ENCODE results near the gene IRAK2. TPM values are rescaled to one million over a fixed set of nuclear protein-coding genes. Genes with fewer than 3 reads are reported as not detected.
"Not testable (repeated sequence)": the region's sequence is repeated elsewhere in the genome, so short reads cannot be mapped to it uniquely, and the experiment has no call there.

Gene IRAK2
- total RNA-seq, 1 experiment from 2014 or later: 5.5 TPM

DNA sequence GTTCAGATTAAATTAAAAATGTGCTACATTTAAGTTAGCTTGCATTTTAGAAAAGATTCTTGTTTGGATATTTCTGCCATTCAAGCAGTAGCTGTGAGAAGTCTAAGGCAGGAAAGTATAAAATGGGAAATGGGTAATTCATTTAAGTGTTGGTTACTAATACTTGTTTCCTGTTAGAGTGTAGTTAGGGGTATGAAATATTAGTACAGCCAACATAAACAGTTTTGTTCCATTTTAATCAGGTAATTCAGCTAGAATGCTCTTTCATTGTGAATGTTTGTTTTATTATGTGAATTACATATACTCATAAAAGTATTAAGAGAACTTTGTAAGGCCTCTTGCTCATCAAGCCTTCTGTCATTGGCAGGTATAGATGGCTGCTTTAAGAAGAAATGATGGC is 103.4 kb downstream of the IRAK2 start:
- H3K36me3 ChIP-seq (ENCODE audit: low read depth, low read length): peaks cover 50% of the 10 kb centered on the region

GRCh38 chr3:10268930-10269329 is 104.2 kb downstream of the IRAK2 start:
- no peak overlapping the region for H3K9ac ChIP-seq (ENCODE audit: low read length)
- peaks cover 23% of the 10 kb centered on the region; the same call in 1 of the 2 replicates for H4K20me1 ChIP-seq (ENCODE audit: low read length)
- TF ChIP-seq EZH2phosphoT487 (IDR thresholded peaks at IDR 0.05; ENCODE audit: borderline replicate concordance, low read length): no peak
- TF ChIP-seq, protein P1, sequence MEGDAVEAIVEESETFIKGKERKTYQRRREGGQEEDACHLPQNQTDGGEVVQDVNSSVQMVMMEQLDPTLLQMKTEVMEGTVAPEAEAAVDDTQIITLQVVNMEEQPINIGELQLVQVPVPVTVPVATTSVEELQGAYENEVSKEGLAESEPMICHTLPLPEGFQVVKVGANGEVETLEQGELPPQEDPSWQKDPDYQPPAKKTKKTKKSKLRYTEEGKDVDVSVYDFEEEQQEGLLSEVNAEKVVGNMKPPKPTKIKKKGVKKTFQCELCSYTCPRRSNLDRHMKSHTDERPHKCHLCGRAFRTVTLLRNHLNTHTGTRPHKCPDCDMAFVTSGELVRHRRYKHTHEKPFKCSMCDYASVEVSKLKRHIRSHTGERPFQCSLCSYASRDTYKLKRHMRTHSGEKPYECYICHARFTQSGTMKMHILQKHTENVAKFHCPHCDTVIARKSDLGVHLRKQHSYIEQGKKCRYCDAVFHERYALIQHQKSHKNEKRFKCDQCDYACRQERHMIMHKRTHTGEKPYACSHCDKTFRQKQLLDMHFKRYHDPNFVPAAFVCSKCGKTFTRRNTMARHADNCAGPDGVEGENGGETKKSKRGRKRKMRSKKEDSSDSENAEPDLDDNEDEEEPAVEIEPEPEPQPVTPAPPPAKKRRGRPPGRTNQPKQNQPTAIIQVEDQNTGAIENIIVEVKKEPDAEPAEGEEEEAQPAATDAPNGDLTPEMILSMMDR (conservative IDR thresholded peaks at IDR 0.05; ENCODE audit: low read depth, low read length): no peak
- no peak for TF ChIP-seq EZH2 (IDR thresholded peaks at IDR 0.05; ENCODE audit: low read length, unreplicated experiment)
- DNase-seq (no peak), ATAC-seq (no peak)
- no peaks in the 10 kb centered on the region for H3K9me2 ChIP-seq (replicated peaks; ENCODE audit: low read length)
- H3K4me1 ChIP-seq (ENCODE audit: insufficient read depth, low read length): no peaks in the 10 kb centered on the region
- peaks cover 95% of the 10 kb centered on the region for H3K79me2 ChIP-seq (ENCODE audit: low read length)
- H3K9me3 ChIP-seq (ENCODE audit: low read length): no peaks in the 10 kb centered on the region
- H3K27ac ChIP-seq (ENCODE audit: low read length): no peak overlapping the region
- H3K36me3 ChIP-seq (ENCODE audit: low read depth, low read length): peaks cover 45% of the 10 kb centered on the region
- no peaks in the 10 kb centered on the region for H3F3A ChIP-seq (ENCODE audit: low read length, unreplicated experiment)
- no peak overlapping the region for H3K4me3 ChIP-seq (ENCODE audit: low read length)
- ChIA-PET POLR2A (ENCODE audit: unreplicated experiment) (no interaction called here), CTCF (no interaction called here)
- intact Hi-C loops (cut with micrococcal nuclease): no loop called here
- BruUV-seq (replicated peaks): no TSS peak
- no peak overlapping the region for H3K4me2 ChIP-seq (ENCODE audit: low read length)
- H2AFZ ChIP-seq (ENCODE audit: low read length): no peak overlapping the region
- H3K27me3 ChIP-seq (ENCODE audit: low read length): no peaks in the 10 kb centered on the region

More for the DNA sequence above, 103.4 kb downstream of the IRAK2 start:
- BruUV-seq (replicated peaks): no TSS peak
- no peaks in the 10 kb centered on the region for H3K9me2 ChIP-seq (replicated peaks; ENCODE audit: low read length)
- ATAC-seq (peak; percentile 16; the same call in 1 of the 2 replicates), DNase-seq (no peak)
- ChIA-PET CTCF (no interaction called here), POLR2A (ENCODE audit: unreplicated experiment) (interaction anchor here (0.6 kb wide), 1 partner anchor 111 kb away, joined by 4 read pairs; no protein-coding TSS in a partner anchor)
- no peak overlapping the region for H3K27ac ChIP-seq (ENCODE audit: low read length)
- no peak overlapping the region for H2AFZ ChIP-seq (ENCODE audit: low read length)
- H3K79me2 ChIP-seq (ENCODE audit: low read length): peaks cover 95% of the 10 kb centered on the region
- no peak for TF ChIP-seq EZH2phosphoT487 (IDR thresholded peaks at IDR 0.05; ENCODE audit: borderline replicate concordance, low read length)
- TF ChIP-seq, protein P1 (conservative IDR thresholded peaks at IDR 0.05; ENCODE audit: low read depth, low read length): no peak
- no peak for TF ChIP-seq EZH2 (IDR thresholded peaks at IDR 0.05; ENCODE audit: low read length, unreplicated experiment)
- H3K4me2 ChIP-seq (ENCODE audit: low read length): no peak overlapping the region
- H3F3A ChIP-seq (ENCODE audit: low read length, unreplicated experiment): no peaks in the 10 kb centered on the region
- no peak overlapping the region for H3K9ac ChIP-seq (ENCODE audit: low read length)
- H3K4me1 ChIP-seq (ENCODE audit: insufficient read depth, low read length): no peaks in the 10 kb centered on the region
- no peaks in the 10 kb centered on the region for H3K9me3 ChIP-seq (ENCODE audit: low read length)
- H3K27me3 ChIP-seq (ENCODE audit: low read length): no peaks in the 10 kb centered on the region
- intact Hi-C loops (cut with micrococcal nuclease): no loop called here
- no peak overlapping the region for H3K4me3 ChIP-seq (ENCODE audit: low read length)
- peaks cover 14% of the 10 kb centered on the region; the same call in 1 of the 2 replicates for H4K20me1 ChIP-seq (ENCODE audit: low read length)

- Histone ChIP-seq H3F3A (ENCODE audit: low read length, unreplicated experiment) (no peaks in the 10 kb centered on the region), H3K4me1 (ENCODE audit: insufficient read depth, low read length) (no peaks in the 10 kb centered on the region), H3K27me3 (ENCODE audit: low read length) (no peaks in the 10 kb centered on the region), H3K9ac (ENCODE audit: low read length) (no peak overlapping the region), H3K4me2 (ENCODE audit: low read length) (no peak overlapping the region), H3K9me2 (replicated peaks; ENCODE audit: low read length) (no peaks in the 10 kb centered on the region), H3K9me3 (ENCODE audit: low read length) (no peaks in the 10 kb centered on the region), H3K4me3 (ENCODE audit: low read length) (no peak overlapping the region), H4K20me1 (ENCODE audit: low read length) (peaks cover 28% of the 10 kb centered on the region; the same call in 1 of the 2 replicates), H3K36me3 (ENCODE audit: low read depth, low read length) (peaks cover 40% of the 10 kb centered on the region), H2AFZ (ENCODE audit: low read length) (no peak overlapping the region), H3K79me2 (ENCODE audit: low read length) (peaks cover 95% of the 10 kb centered on the region), H3K27ac (ENCODE audit: low read length) (no peak overlapping the region)
- TF ChIP-seq EZH2phosphoT487 (IDR thresholded peaks at IDR 0.05; ENCODE audit: borderline replicate concordance, low read length): no peak
- TF ChIP-seq EZH2 (IDR thresholded peaks at IDR 0.05; ENCODE audit: low read length, unreplicated experiment): no peak
- TF ChIP-seq, protein P1 (conservative IDR thresholded peaks at IDR 0.05; ENCODE audit: low read depth, low read length): no peak
- no TSS peak for BruUV-seq (replicated peaks)
- ChIA-PET POLR2A (ENCODE audit: unreplicated experiment) (no interaction called here), CTCF (no interaction called here)
- DNase-seq (no peak), ATAC-seq (no peak)
- intact Hi-C loops (cut with micrococcal nuclease): no loop called here
These were observed 104.7 kb downstream of the IRAK2 start for GRCh38 chr3:10269443-10269842.

DNA sequence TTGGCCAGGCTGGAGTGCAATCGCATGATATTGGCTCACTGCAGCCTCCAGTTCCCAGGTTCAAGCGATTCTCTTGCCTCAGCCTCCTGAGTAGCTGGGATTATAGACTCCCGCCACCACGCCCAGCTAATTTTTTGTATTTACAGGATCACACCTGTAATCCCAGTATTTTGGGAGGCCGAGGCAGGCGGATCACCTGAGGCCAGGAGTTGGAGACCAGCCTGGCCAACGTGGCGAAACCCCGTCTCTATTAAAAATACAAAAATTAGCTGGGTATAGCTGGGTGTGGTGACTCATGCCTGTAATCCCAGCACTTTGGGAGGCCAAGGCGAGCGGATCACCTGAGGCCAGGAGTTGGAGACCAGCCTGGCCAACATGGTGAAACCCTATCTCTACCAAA is 107.8 kb downstream of the IRAK2 start:
- peaks cover 90% of the 10 kb centered on the region for H3K79me2 ChIP-seq (ENCODE audit: low read length)
- intact Hi-C loops (cut with micrococcal nuclease); H3K9me2 ChIP-seq (replicated peaks; ENCODE audit: low read length); H3K4me3 ChIP-seq (ENCODE audit: low read length); H3K4me1 ChIP-seq (ENCODE audit: insufficient read depth, low read length); H3K27me3 ChIP-seq (ENCODE audit: low read length); H3K4me2 ChIP-seq (ENCODE audit: low read length); DNase-seq; ATAC-seq; H3F3A ChIP-seq (ENCODE audit: low read length, unreplicated experiment); H3K9ac ChIP-seq (ENCODE audit: low read length); BruUV-seq (replicated peaks); H2AFZ ChIP-seq (ENCODE audit: low read length); H3K27ac ChIP-seq (ENCODE audit: low read length); H3K9me3 ChIP-seq (ENCODE audit: low read length): not testable (repeated sequence)
- H4K20me1 ChIP-seq (ENCODE audit: low read length): peaks cover 31% of the 10 kb centered on the region; the same call in 1 of the 2 replicates
- ChIA-PET CTCF (interaction anchor here (0.6 kb wide), 1 partner anchor 326 kb away, joined by 3 read pairs; no protein-coding TSS in a partner anchor), POLR2A (ENCODE audit: unreplicated experiment) (interaction anchor here (0.7 kb wide), 1 partner anchor 11 kb away, joined by 4 read pairs; no protein-coding TSS in a partner anchor)
- H3K36me3 ChIP-seq (ENCODE audit: low read depth, low read length): peaks cover 36% of the 10 kb centered on the region
